ENCODE measurements around the gene ULK3.
A peak's percentile ranks its signal among the peaks of the same experiment; 100 is the strongest.

The ULK3 gene

GRCh38 chr15:74823324-74823723 is 19.6 kb downstream of the ULK3 start:
- Histone ChIP-seq H3K9ac (ENCODE audit: low read length) (no peak overlapping the region), H3K9me3 (ENCODE audit: insufficient read depth, low read length) (no peaks in the 10 kb centered on the region), H2AFZ (ENCODE audit: low read depth, low read length) (no peak overlapping the region), H3K36me3 (replicated peaks; ENCODE audit: low read depth, low read length) (no peaks in the 10 kb centered on the region), H3K4me2 (ENCODE audit: low read length) (no peak overlapping the region), H3K79me2 (ENCODE audit: low read length) (no peaks in the 10 kb centered on the region), H3K4me3 (ENCODE audit: low read length) (no peak overlapping the region), H3K4me1 (ENCODE audit: low read length) (peaks cover 26% of the 10 kb centered on the region), H3K27me3 (ENCODE audit: low read depth, low read length) (0 out of 2 replicates have a peak, but pooled peaks cover 2% of the 10 kb centered on the region), H3K27ac (ENCODE audit: low read length) (no peak overlapping the region), H4K20me1 (ENCODE audit: insufficient read depth, low read length) (no peaks in the 10 kb centered on the region)
- TF ChIP-seq, protein P1, sequence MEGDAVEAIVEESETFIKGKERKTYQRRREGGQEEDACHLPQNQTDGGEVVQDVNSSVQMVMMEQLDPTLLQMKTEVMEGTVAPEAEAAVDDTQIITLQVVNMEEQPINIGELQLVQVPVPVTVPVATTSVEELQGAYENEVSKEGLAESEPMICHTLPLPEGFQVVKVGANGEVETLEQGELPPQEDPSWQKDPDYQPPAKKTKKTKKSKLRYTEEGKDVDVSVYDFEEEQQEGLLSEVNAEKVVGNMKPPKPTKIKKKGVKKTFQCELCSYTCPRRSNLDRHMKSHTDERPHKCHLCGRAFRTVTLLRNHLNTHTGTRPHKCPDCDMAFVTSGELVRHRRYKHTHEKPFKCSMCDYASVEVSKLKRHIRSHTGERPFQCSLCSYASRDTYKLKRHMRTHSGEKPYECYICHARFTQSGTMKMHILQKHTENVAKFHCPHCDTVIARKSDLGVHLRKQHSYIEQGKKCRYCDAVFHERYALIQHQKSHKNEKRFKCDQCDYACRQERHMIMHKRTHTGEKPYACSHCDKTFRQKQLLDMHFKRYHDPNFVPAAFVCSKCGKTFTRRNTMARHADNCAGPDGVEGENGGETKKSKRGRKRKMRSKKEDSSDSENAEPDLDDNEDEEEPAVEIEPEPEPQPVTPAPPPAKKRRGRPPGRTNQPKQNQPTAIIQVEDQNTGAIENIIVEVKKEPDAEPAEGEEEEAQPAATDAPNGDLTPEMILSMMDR (IDR thresholded peaks at IDR 0.05; ENCODE audit: low read depth, low read length), result no peak
- TF ChIP-seq EZH2phosphoT487 (IDR thresholded peaks at IDR 0.05; ENCODE audit: low read depth), result no peak

- 0 out of 2 replicates have a peak, but pooled peaks cover 2% of the 10 kb centered on the region for H3K27me3 ChIP-seq (ENCODE audit: low read depth, low read length)
- H3K4me1 ChIP-seq (ENCODE audit: low read length), result peaks cover 28% of the 10 kb centered on the region
- no peak overlapping the region for H3K9ac ChIP-seq (ENCODE audit: low read length)
- H3K4me2 ChIP-seq (ENCODE audit: low read length), result no peak overlapping the region
- H3K4me3 ChIP-seq (ENCODE audit: low read length), result no peak overlapping the region
- H3K36me3 ChIP-seq (replicated peaks; ENCODE audit: low read depth, low read length), result no peaks in the 10 kb centered on the region
- H3K9me3 ChIP-seq (ENCODE audit: insufficient read depth, low read length), result no peaks in the 10 kb centered on the region
- no peak overlapping the region for H2AFZ ChIP-seq (ENCODE audit: low read depth, low read length)
- TF ChIP-seq, protein P1 (IDR thresholded peaks at IDR 0.05; ENCODE audit: low read depth, low read length), result no peak
- no peak for TF ChIP-seq EZH2phosphoT487 (IDR thresholded peaks at IDR 0.05; ENCODE audit: low read depth)
- H3K79me2 ChIP-seq (ENCODE audit: low read length), result no peaks in the 10 kb centered on the region
- H3K27ac ChIP-seq (ENCODE audit: low read length), result no peak overlapping the region
- H4K20me1 ChIP-seq (ENCODE audit: insufficient read depth, low read length), result no peaks in the 10 kb centered on the region
Measured at GRCh38 chr15:74822233-74822632, 20.7 kb downstream of the ULK3 start.

DNA sequence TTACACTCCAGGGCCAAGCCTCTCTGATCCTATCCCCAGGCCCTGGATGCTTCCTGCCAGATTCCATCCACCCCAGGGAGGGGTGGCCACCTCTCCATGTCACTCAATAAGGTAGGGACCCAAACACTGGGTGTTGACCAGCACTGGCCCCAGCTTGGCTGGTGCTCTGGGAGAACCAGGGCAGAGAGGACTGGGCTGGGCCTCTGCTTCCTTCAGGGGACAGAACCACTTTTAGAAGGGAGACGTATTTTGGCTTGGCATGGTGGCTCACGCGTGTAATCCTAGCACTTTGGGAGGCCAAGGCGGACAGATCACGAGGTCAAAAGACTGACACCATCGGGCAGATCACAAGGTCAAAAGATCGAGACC is 21.2 kb downstream of the ULK3 start:
- no peak overlapping the region for H2AFZ ChIP-seq (ENCODE audit: low read depth, low read length)
- 0 out of 2 replicates have a peak overlapping the region, but pooled peaks have one; percentile 1 for H3K4me3 ChIP-seq (ENCODE audit: low read length)
- no peaks in the 10 kb centered on the region for H3K79me2 ChIP-seq (ENCODE audit: low read length)
- H3K9me3 ChIP-seq (ENCODE audit: insufficient read depth, low read length), result no peaks in the 10 kb centered on the region
- H3K4me1 ChIP-seq (ENCODE audit: low read length), result peaks cover 32% of the 10 kb centered on the region
- no peaks in the 10 kb centered on the region for H4K20me1 ChIP-seq (ENCODE audit: insufficient read depth, low read length)
- peak overlapping the region; percentile 40 for H3K27ac ChIP-seq (ENCODE audit: low read length)
- TF ChIP-seq, protein P1 (IDR thresholded peaks at IDR 0.05; ENCODE audit: low read depth, low read length), result no peak
- TF ChIP-seq EZH2phosphoT487 (IDR thresholded peaks at IDR 0.05; ENCODE audit: low read depth), result no peak
- H3K36me3 ChIP-seq (replicated peaks; ENCODE audit: low read depth, low read length), result no peaks in the 10 kb centered on the region
- H3K4me2 ChIP-seq (ENCODE audit: low read length), result peak overlapping the region; percentile 82
- no peaks in the 10 kb centered on the region for H3K27me3 ChIP-seq (ENCODE audit: low read depth, low read length)
- H3K9ac ChIP-seq (ENCODE audit: low read length), result peak overlapping the region; percentile 45

DNA sequence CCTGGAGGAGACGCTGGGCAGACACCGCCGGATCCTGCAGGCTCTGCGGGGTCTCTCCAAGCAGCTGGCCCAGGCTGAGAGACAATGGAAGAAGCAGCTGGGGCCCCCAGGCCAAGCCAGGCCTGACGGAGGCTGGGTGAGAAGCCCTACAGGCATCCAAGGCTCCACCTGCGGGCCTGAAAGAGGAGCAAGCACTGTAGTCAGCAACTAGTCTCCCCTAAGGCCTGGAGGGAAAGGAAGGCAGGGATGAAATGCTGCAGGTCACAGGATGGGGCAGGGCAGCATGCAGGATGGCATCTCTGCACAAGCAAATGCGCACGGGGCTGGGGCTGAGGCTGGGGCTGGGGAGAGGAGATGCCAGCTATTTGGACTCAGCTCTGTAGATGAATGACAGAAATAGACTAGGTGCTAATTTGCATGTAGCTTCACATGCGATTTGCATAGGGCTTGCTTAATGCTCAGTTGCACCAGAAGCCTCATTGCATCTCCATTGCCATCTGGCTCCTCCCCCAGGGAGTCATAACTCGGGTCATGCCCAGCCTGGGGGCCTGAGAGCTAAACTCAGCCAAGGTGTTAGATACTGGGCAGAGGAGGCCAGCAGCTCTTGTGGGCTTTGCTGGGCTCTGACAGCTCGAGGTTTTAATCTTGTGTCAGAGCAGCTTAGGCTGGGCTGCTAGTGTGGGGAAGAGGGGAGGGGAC is 21.7 kb downstream of the ULK3 start:
- Histone ChIP-seq H3K79me2 (ENCODE audit: low read length) (no peaks in the 10 kb centered on the region), H3K4me2 (ENCODE audit: low read length) (peak overlapping the region; percentile 82), H3K9me3 (ENCODE audit: insufficient read depth, low read length) (no peaks in the 10 kb centered on the region), H3K4me3 (ENCODE audit: low read length) (peak overlapping the region; percentile 63), H4K20me1 (ENCODE audit: insufficient read depth, low read length) (no peaks in the 10 kb centered on the region), H3K27me3 (ENCODE audit: low read depth, low read length) (no peaks in the 10 kb centered on the region), H2AFZ (ENCODE audit: low read depth, low read length) (no peak overlapping the region), H3K4me1 (ENCODE audit: low read length) (peaks cover 35% of the 10 kb centered on the region), H3K9ac (ENCODE audit: low read length) (peak overlapping the region; percentile 62), H3K27ac (ENCODE audit: low read length) (peak overlapping the region; percentile 62), H3K36me3 (replicated peaks; ENCODE audit: low read depth, low read length) (no peaks in the 10 kb centered on the region)
- TF ChIP-seq EZH2phosphoT487 (IDR thresholded peaks at IDR 0.05; ENCODE audit: low read depth), result no peak
- TF ChIP-seq, protein P1 (IDR thresholded peaks at IDR 0.05; ENCODE audit: low read depth, low read length), result peak; percentile 14; the same call in 1 of the 2 replicates

Data from OCI-LY3 (cell line).